Muscle of back (tissue), 11 donors: ENCODE results near the gene REEP1. TPM values are rescaled to one million over a fixed set of nuclear protein-coding genes. Genes with fewer than 3 reads are reported as not detected.
A peak's percentile ranks its signal among the peaks of the same experiment; 100 is the strongest.

Experiments
- DNase-seq, 3 donors: peaks; one replicate each; pipeline versions ENCODE4 v3.0.0 to v3.0.0-alpha.2; 2013
- polyA plus RNA-seq, 10 donors: library from polyadenylated mRNA; unstranded; fragments of 120-200 nt; gene quantifications; one replicate each; pipeline ENCODE4 v1.2.1, GENCODE V29; 2013; ENCODE audit not compliant: insufficient read length in 10 of 10

The REEP1 gene
- polyA plus RNA-seq, 10 donors: 38.8 to 84.8 (median 46.1) TPM

GRCh38 chr2:86308356-86308755 is 29.1 kb downstream of the REEP1 start:
- DNase-seq: no peak

GRCh38 chr2:86307431-86307830 is 30.0 kb downstream of the REEP1 start:
- no peak for DNase-seq

- no peak for DNase-seq
These were observed 31.5 kb downstream of the REEP1 start for GRCh38 chr2:86305915-86306254.

- DNase-seq: peak in 1 of 3 donors; percentile 45
These were observed 32.1 kb downstream of the REEP1 start for GRCh38 chr2:86305195-86305914.

- no peak for DNase-seq
These were observed 33.0 kb downstream of the REEP1 start for GRCh38 chr2:86304416-86304815.

GRCh38 chr2:86302320-86302719 is 35.1 kb downstream of the REEP1 start:
- DNase-seq: no peak

- peak in 1 of 3 donors; percentile 28 for DNase-seq
These were observed 35.7 kb downstream of the REEP1 start for GRCh38 chr2:86301711-86302202.

- DNase-seq: no peak
These were observed 36.4 kb downstream of the REEP1 start for GRCh38 chr2:86301009-86301408.

GRCh38 chr2:86300496-86300895 is 36.9 kb downstream of the REEP1 start:
- DNase-seq: no peak

GRCh38 chr2:86298411-86299390 is 38.7 kb downstream of the REEP1 start:
- DNase-seq: peak in 2 of 3 donors; percentile 25 to 49

- no peak for DNase-seq
These were observed 39.9 kb downstream of the REEP1 start for GRCh38 chr2:86297382-86298147.

GRCh38 chr2:86296947-86297346 is 40.5 kb downstream of the REEP1 start:
- DNase-seq: no peak

GRCh38 chr2:86295066-86295465 is 42.4 kb downstream of the REEP1 start:
- DNase-seq: no peak

- no peak for DNase-seq
These were observed 43.8 kb downstream of the REEP1 start for GRCh38 chr2:86293612-86294011.

- DNase-seq: no peak
These were observed 44.6 kb downstream of the REEP1 start for GRCh38 chr2:86292571-86293515.

GRCh38 chr2:86291328-86291662 is 46.1 kb downstream of the REEP1 start:
- no peak for DNase-seq

- DNase-seq: no peak
These were observed 46.7 kb downstream of the REEP1 start for GRCh38 chr2:86290596-86291327.

- no peak for DNase-seq
These were observed 50.9 kb downstream of the REEP1 start for GRCh38 chr2:86286516-86286915.

- DNase-seq: no peak
These were observed 51.4 kb downstream of the REEP1 start for GRCh38 chr2:86285981-86286380.

- no peak for DNase-seq
These were observed 51.9 kb downstream of the REEP1 start for GRCh38 chr2:86285571-86285970.
